GM12878 (cell line): ENCODE measurements around the gene SLC22A3. TPM values are rescaled to one million over a fixed set of nuclear protein-coding genes. Genes with fewer than 3 reads are reported as not detected.
A peak's percentile ranks its signal among the peaks of the same experiment; 100 is the strongest.

Experiments
- BHLHE40 ChIP-seq, 2 experiments: fragments of 450-650 bp in 1 of 2; IDR thresholded peaks; 2 replicates each; pipeline ENCODE4 v1.6.1; 2011 to 2017; ENCODE audit warnings: low read depth in 2 of 2, borderline replicate concordance in 1 of 2, improper control_type of control experiment in 1 of 2, low read length in 1 of 2, mild to moderate bottlenecking in 1 of 2
- CEBPZ ChIP-seq: fragments of 150-350 bp; IDR thresholded peaks from 2 replicates; pipeline ENCODE4 v1.6.1; 2016; ENCODE audit warnings: low read depth, low read length
- E2F8 ChIP-seq: fragments of 450-650 bp; IDR thresholded peaks from 2 replicates; pipeline ENCODE4 v1.6.1; 2018; ENCODE audit warnings: mild to moderate bottlenecking, low read depth, moderate library complexity; ENCODE audit not compliant: partially characterized antibody
- ELK1 ChIP-seq: IDR thresholded peaks from 2 replicates; pipeline ENCODE4 v1.6.1; 2012; ENCODE audit warnings: low read depth, low read length, improper control_type of control experiment
- IKZF2 ChIP-seq, 2 experiments: fragments of 450-650 bp; IDR thresholded peaks; 2 replicates each; pipeline ENCODE4 v1.6.1; 2017; ENCODE audit warnings: mild to moderate bottlenecking in 2 of 2, moderate library complexity in 2 of 2
- LARP7 ChIP-seq: fragments of 450-650 bp; IDR thresholded peaks from 2 replicates; pipeline ENCODE4 v1.6.1; 2017; ENCODE audit warnings: mild to moderate bottlenecking
- NBN ChIP-seq: fragments of 450-650 bp; IDR thresholded peaks from 2 replicates; pipeline ENCODE4 v1.6.1; 2016
- NR2C1 ChIP-seq: fragments of 450-650 bp; IDR thresholded peaks from 2 replicates; pipeline ENCODE4 v1.6.1; 2017; ENCODE audit warnings: antibody characterized with exemption, mild to moderate bottlenecking, moderate library complexity
- SIX5 ChIP-seq: IDR thresholded peaks from 2 replicates; pipeline ENCODE4 v1.6.1; 2011; ENCODE audit warnings: mild to moderate bottlenecking, low read depth, low read length, moderate library complexity; ENCODE audit not compliant: severe bottlenecking
- SP1 ChIP-seq: IDR thresholded peaks from one replicate; pipeline ENCODE4 v1.6.1; 2011; ENCODE audit warnings: low read depth, low read length
- SUPT20H ChIP-seq: IDR thresholded peaks from 2 replicates; pipeline ENCODE4 v1.6.1; 2011; ENCODE audit warnings: low read depth, mild to moderate bottlenecking, low read length, moderate library complexity, borderline replicate concordance; ENCODE audit not compliant: control insufficient read depth
- TAF1 ChIP-seq: IDR thresholded peaks from 2 replicates; pipeline ENCODE4 v1.6.1; 2011; ENCODE audit warnings: mild to moderate bottlenecking, low read depth, low read length, borderline replicate concordance
- ZNF592 ChIP-seq: fragments of 450-650 bp; IDR thresholded peaks from 2 replicates; pipeline ENCODE4 v1.6.1; 2017; ENCODE audit warnings: mild to moderate bottlenecking, moderate library complexity
- ZNF687 ChIP-seq: fragments of 450-650 bp; IDR thresholded peaks from 2 replicates; pipeline ENCODE4 v1.6.1; 2017; ENCODE audit warnings: mild to moderate bottlenecking, moderate library complexity
- polyA plus RNA-seq, 11 experiments: library from polyadenylated mRNA; depleted of rRNA in 4 of 11; unstranded in 6 of 11; stranded (reverse) in 5 of 11; fragments of >200 nt; fragmentation: Nextera tagmentation in 4 of 11; fragmentation: Illumina TruSeq in 1 of 11; extraction: Ambion mirVana in 4 of 11; extraction: Trizol in 1 of 11; gene quantifications; 1 replicate in 1 of 11; 2 replicates in 10 of 11; pipeline versions ENCODE4 v1.2.1 to v1.2.3, GENCODE V29; 2011 to 2016; ENCODE audit warnings: inconsistent platforms in 2 of 11, missing spikeins in 2 of 11, low read depth in 1 of 11
- total RNA-seq, 4 experiments: library from RNA; depleted of rRNA in 3 of 4; stranded (reverse); fragments of >200 nt in 3 of 4; fragmentation: Illumina TruSeq in 1 of 4; extraction: Trizol in 1 of 4; gene quantifications; 2 replicates each; pipeline versions ENCODE4 v1.2.1 to v1.2.3, GENCODE V29; 2013 to 2021

Gene SLC22A3
- total and polyA plus RNA-seq, 10 of the 15 experiments (the other 5 are each of a cell fraction or from before 2014, with no cell fraction given), result 0.07 to 0.15 TPM; not detected in 8

- no peak for TF ChIP-seq ZNF687
- TF ChIP-seq SUPT20H, result no peak
- no peak for TF ChIP-seq ZNF592
- no peak for TF ChIP-seq NBN
- no peak for TF ChIP-seq E2F8
- no peak for TF ChIP-seq BHLHE40 (IDR thresholded peaks at IDR 0.05; ENCODE audit: borderline replicate concordance in 1 of 2, low read depth in 2 of 2, low read length in 1 of 2)
- no peak for TF ChIP-seq ELK1
- TF ChIP-seq SIX5, result no peak
- TF ChIP-seq IKZF2 (IDR thresholded peaks at IDR 0.05), result peak; percentile 75 to 82
- TF ChIP-seq NR2C1, result no peak
- no peak for TF ChIP-seq CEBPZ
- no peak for TF ChIP-seq LARP7
- no peak for TF ChIP-seq TAF1
- no peak for TF ChIP-seq SP1
These were observed 114.5 kb downstream of the SLC22A3 start (continued) for GRCh38 chr6:160462551-160463109.
